HepG2 (cell line): ENCODE data around the gene AHCY. TPM values are rescaled to one million over a fixed set of nuclear protein-coding genes. Genes with fewer than 3 reads are reported as not detected.

Experiments
- BRF2 ChIP-seq: sonication (generic); formaldehyde crosslinking; IDR thresholded peaks from 2 replicates; pipeline ENCODE4 v1.8.1; 2022; ENCODE audit warnings: mild to moderate bottlenecking, missing genetic modification reagents
- CEBPB ChIP-seq: IDR thresholded peaks from 2 replicates; pipeline ENCODE4 v1.6.1; 2011; ENCODE audit warnings: low read depth, low read length, improper control_type of control experiment, borderline replicate concordance
- CHD4 ChIP-seq: fragments of 200-600 bp; sonication (generic); IDR thresholded peaks from 2 replicates; pipeline ENCODE4 v1.7.0; 2017; ENCODE audit warnings: mild to moderate bottlenecking, low read length, borderline replicate concordance
- GABPB1 ChIP-seq: IDR thresholded peaks from 2 replicates; pipeline ENCODE4 v1.6.1; 2016; ENCODE audit warnings: mild to moderate bottlenecking, missing genetic modification reagents, moderate library complexity, missing compliant biosample characterization
- MXD3 ChIP-seq: IDR thresholded peaks from 2 replicates; pipeline ENCODE4 v1.6.1; 2016; ENCODE audit warnings: mild to moderate bottlenecking, missing biosample characterization, missing genetic modification reagents
- MYPOP ChIP-seq: sonication (generic); formaldehyde crosslinking; IDR thresholded peaks from 2 replicates; pipeline ENCODE4 v1.8.1; 2023; ENCODE audit warnings: mild to moderate bottlenecking, moderate library complexity, missing genetic modification reagents
- NCOA5 ChIP-seq: sonication (generic); formaldehyde crosslinking; IDR thresholded peaks from 2 replicates; pipeline ENCODE4 v1.4.0; 2020; ENCODE audit warnings: missing genetic modification reagents
- PCBP1 ChIP-seq: fragments of 200-400 bp; formaldehyde crosslinking; IDR thresholded peaks from 2 replicates; pipeline ENCODE4 v1.6.1; 2017; ENCODE audit warnings: mild to moderate bottlenecking, low read depth, low read length, borderline replicate concordance
- PHB2 ChIP-seq: fragments of 450-650 bp; IDR thresholded peaks from 2 replicates; pipeline ENCODE4 v1.6.1; 2018; ENCODE audit not compliant: partially characterized antibody
- PRMT3 ChIP-seq: sonication (generic); formaldehyde crosslinking; IDR thresholded peaks from 2 replicates; pipeline ENCODE4 v1.8.1; 2022; ENCODE audit warnings: low read depth, mild to moderate bottlenecking, moderate library complexity, missing genetic modification reagents, borderline replicate concordance
- REXO4 ChIP-seq: sonication (generic); formaldehyde crosslinking; IDR thresholded peaks from 2 replicates; pipeline ENCODE4 v1.8.0; 2022; ENCODE audit warnings: missing genetic modification reagents, mild to moderate bottlenecking, borderline replicate concordance
- RFX5 ChIP-seq: IDR thresholded peaks from 2 replicates; pipeline ENCODE4 v1.6.1; 2011; ENCODE audit warnings: low read depth, low read length, improper control_type of control experiment
- SIN3B ChIP-seq: fragments of 150-350 bp; IDR thresholded peaks from 2 replicates; pipeline ENCODE4 v1.6.1; 2014; ENCODE audit warnings: low read length
- SIX1 ChIP-seq: sonication (generic); formaldehyde crosslinking; IDR thresholded peaks from 2 replicates; pipeline ENCODE4 v1.4.0; 2020; ENCODE audit warnings: missing genetic modification reagents, borderline replicate concordance
- SIX4 ChIP-seq: sonication (generic); formaldehyde crosslinking; IDR thresholded peaks from 2 replicates; pipeline ENCODE4 v1.4.0; 2020; ENCODE audit warnings: missing genetic modification reagents
- SYNCRIP ChIP-seq: fragments of 200-400 bp; formaldehyde crosslinking; IDR thresholded peaks from 2 replicates; pipeline ENCODE4 v1.6.1; 2018; ENCODE audit warnings: mild to moderate bottlenecking, low read depth, low read length; ENCODE audit not compliant: insufficient read depth
- TCF12 ChIP-seq, 2 experiments: fragments of 450-650 bp in 1 of 2; sonication (generic) in 1 of 2; formaldehyde crosslinking in 1 of 2; IDR thresholded peaks; 2 replicates each; pipeline versions ENCODE4 v1.6.1 to v1.8.0; 2017 to 2022; ENCODE audit warnings: antibody characterized with exemption in 1 of 2, mild to moderate bottlenecking in 1 of 2, missing genetic modification reagents in 1 of 2, moderate library complexity in 1 of 2
- ZFP62 ChIP-seq: sonication (generic); formaldehyde crosslinking; IDR thresholded peaks from 2 replicates; pipeline ENCODE4 v1.4.0; 2020; ENCODE audit warnings: missing genetic modification reagents
- ZFYVE20 ChIP-seq: sonication (generic); formaldehyde crosslinking; IDR thresholded peaks from 2 replicates; pipeline ENCODE4 v1.8.0; 2023; ENCODE audit warnings: low read depth, mild to moderate bottlenecking, moderate library complexity, missing genetic modification reagents, borderline replicate concordance
- ZNF160 ChIP-seq: sonication (generic); formaldehyde crosslinking; IDR thresholded peaks from 2 replicates; pipeline ENCODE4 v1.8.0; 2022; ENCODE audit warnings: mild to moderate bottlenecking, inconsistent platforms, missing genetic modification reagents
- ZNF230 ChIP-seq: sonication (generic); formaldehyde crosslinking; IDR thresholded peaks from 2 replicates; pipeline ENCODE4 v1.4.0; 2020; ENCODE audit warnings: mild to moderate bottlenecking, missing genetic modification reagents
- ZNF44 ChIP-seq: sonication (generic); formaldehyde crosslinking; IDR thresholded peaks from 2 replicates; pipeline ENCODE4 v1.5.1; 2020; ENCODE audit warnings: mild to moderate bottlenecking, missing genetic modification reagents
- ZNF501 ChIP-seq: sonication (generic); formaldehyde crosslinking; IDR thresholded peaks from 2 replicates; pipeline ENCODE4 v1.5.1; 2020; ENCODE audit warnings: mild to moderate bottlenecking, moderate library complexity, missing genetic modification reagents
- ZNF512 ChIP-seq: sonication (generic); formaldehyde crosslinking; IDR thresholded peaks from 2 replicates; pipeline ENCODE4 v1.4.0; 2020; ENCODE audit warnings: mild to moderate bottlenecking, missing genetic modification reagents
- ZNF607 ChIP-seq: sonication (generic); formaldehyde crosslinking; IDR thresholded peaks from 2 replicates; pipeline ENCODE4 v1.5.1; 2020; ENCODE audit warnings: missing genetic modification reagents, mild to moderate bottlenecking, borderline replicate concordance
- ZNF674 ChIP-seq: sonication (generic); formaldehyde crosslinking; IDR thresholded peaks from 2 replicates; pipeline ENCODE4 v1.5.0; 2020; ENCODE audit warnings: low read depth, mild to moderate bottlenecking, missing genetic modification reagents
- ZNF772 ChIP-seq: sonication (generic); formaldehyde crosslinking; IDR thresholded peaks from 2 replicates; pipeline ENCODE4 v1.5.0; 2020; ENCODE audit warnings: mild to moderate bottlenecking, missing genetic modification reagents
- polyA plus RNA-seq, 8 experiments: library from polyadenylated mRNA; depleted of rRNA in 3 of 8; stranded (reverse) in 7 of 8; unstranded in 1 of 8; fragments of >200 nt; fragmentation: Illumina TruSeq in 4 of 8; extraction: Trizol in 4 of 8; gene quantifications; 2 replicates each; pipeline versions ENCODE4 v1.2.1 to v1.2.3, GENCODE V29; 2011 to 2016; ENCODE audit warnings: low read depth in 4 of 8, missing spikeins in 1 of 8, mixed read lengths in 1 of 8; ENCODE audit not compliant: insufficient read depth in 1 of 8
- total RNA-seq, 5 experiments: library from RNA; depleted of rRNA; stranded (reverse); fragments of >200 nt; fragmentation: Illumina TruSeq; extraction: Trizol; gene quantifications; 2 replicates each; pipeline ENCODE4 v1.2.3, GENCODE V29; 2016; ENCODE audit warnings: low read depth in 1 of 5

The AHCY gene
- total and polyA plus RNA-seq, 2 of the 13 experiments (the other 11 are each of a cell fraction or from before 2014, with no cell fraction given), result 407 to 419 TPM

- TF ChIP-seq PRMT3, result no peak
- TF ChIP-seq ZNF772 (CRISPR knock-in tag), result peak; percentile 99
- TF ChIP-seq ZNF160 (CRISPR knock-in tag), result no peak
- TF ChIP-seq MXD3, result peak; percentile 79
- peak; percentile 87; the same call in 1 of the 2 replicates for TF ChIP-seq ZNF512
- TF ChIP-seq ZNF501 (CRISPR knock-in tag), result peak; percentile 90
- TF ChIP-seq MYPOP (CRISPR knock-in tag), result 0 out of 2 replicates have a peak, but pooled peaks have one; percentile 76
- no peak for TF ChIP-seq RFX5
- peak; percentile 89; the same call in 1 of the 2 replicates for TF ChIP-seq ZNF674 (CRISPR knock-in tag)
- TF ChIP-seq ZFYVE20, result no peak
- peak; percentile 67 for TF ChIP-seq GABPB1 (CRISPR knock-in tag)
- no peak for TF ChIP-seq NCOA5 (CRISPR knock-in tag)
- TF ChIP-seq PCBP1, result no peak
- no peak for TF ChIP-seq CEBPB
- no peak for TF ChIP-seq TCF12 (IDR thresholded peaks at IDR 0.05)
- TF ChIP-seq TCF12 (CRISPR knock-in tag; IDR thresholded peaks at IDR 0.05), result no peak
- TF ChIP-seq SIX1 (CRISPR knock-in tag), result peak; percentile 80
- no peak for TF ChIP-seq SYNCRIP
- peak; percentile 72; the same call in 1 of the 2 replicates for TF ChIP-seq CHD4
- TF ChIP-seq ZNF607, result peak; percentile 50; the same call in 1 of the 2 replicates
- no peak for TF ChIP-seq BRF2 (CRISPR knock-in tag)
- peak; percentile 86 for TF ChIP-seq ZNF44 (CRISPR knock-in tag)
- TF ChIP-seq PHB2, result no peak
- peak; percentile 90 for TF ChIP-seq ZNF230 (CRISPR knock-in tag)
- no peak for TF ChIP-seq REXO4
- 0 out of 2 replicates have a peak, but pooled peaks have one; percentile 22 for TF ChIP-seq SIX4 (CRISPR knock-in tag)
- TF ChIP-seq ZFP62, result no peak
- peak; percentile 83 for TF ChIP-seq SIN3B
Measured at GRCh38 chr20:34312544-34313217, 9.5 kb upstream of the AHCY start (continued).
